ENCODE measurements around the gene MOB1A.

Gene MOB1A

GRCh38 chr2:74109551-74109950, 69.1 kb downstream of the MOB1A start:
- DNase-seq (ENCODE audit: low read depth in 4 of 4, low spot score in 1 of 4): no peak

GRCh38 chr2:74107071-74107470, 71.6 kb downstream of the MOB1A start:
- DNase-seq (ENCODE audit: low read depth in 4 of 4, low spot score in 1 of 4): no peak

DNA sequence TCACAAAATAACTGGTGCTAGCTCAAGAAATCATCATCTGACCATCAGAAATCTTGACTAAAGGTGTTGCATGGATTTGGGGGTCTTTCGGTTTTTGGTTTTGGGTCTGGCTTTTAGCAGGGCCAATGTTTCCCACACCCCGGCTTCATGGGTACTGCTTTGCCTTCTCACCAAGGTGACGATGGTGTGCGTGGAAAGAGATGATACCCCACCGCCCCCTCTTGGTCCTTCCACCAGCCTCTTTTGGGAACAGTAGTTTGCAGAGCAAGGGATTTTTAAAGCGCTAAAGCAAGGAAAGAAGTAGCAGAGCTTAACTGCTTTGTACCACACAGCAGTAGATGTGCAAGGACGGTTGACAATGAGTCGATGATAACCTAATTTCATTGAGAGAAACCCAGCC, 73.3 kb downstream of the MOB1A start:
- DNase-seq (ENCODE audit: low read depth in 4 of 4, low spot score in 1 of 4): no peak

DNA sequence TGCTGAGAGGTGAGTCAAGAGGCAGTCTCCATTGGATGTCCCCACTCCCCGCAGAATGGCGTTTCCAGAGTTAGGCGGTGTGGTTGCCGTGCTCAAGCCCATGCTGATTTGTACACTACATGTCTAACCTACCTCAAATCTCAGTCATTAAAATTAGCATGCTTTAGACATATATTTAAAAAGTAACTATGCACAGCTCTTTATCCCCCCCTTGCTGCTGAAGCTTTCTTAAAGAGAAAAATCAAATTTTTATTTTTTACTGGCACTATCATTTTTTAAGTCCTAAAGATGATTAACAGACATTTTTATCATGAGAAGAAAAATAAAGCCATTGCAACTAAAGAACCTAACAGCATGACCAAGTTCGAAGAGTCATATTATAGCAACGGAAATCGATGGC, 73.8 kb downstream of the MOB1A start:
- DNase-seq (ENCODE audit: low read depth in 4 of 4, low spot score in 1 of 4): no peak

GRCh38 chr2:74103763-74104162, 74.9 kb downstream of the MOB1A start:
- DNase-seq (ENCODE audit: low read depth in 4 of 4, low spot score in 1 of 4): no peak
